GM03348 (cell line): ENCODE results near the gene HLCS.
"Not testable (repeated sequence)": the region's sequence is repeated elsewhere in the genome, so short reads cannot be mapped to it uniquely, and the experiment has no call there.

Experiments
- DNase-seq: peaks from one replicate; pipeline ENCODE4 v3.0.0; 2012; ENCODE audit warnings: low spot score

Gene HLCS

DNA sequence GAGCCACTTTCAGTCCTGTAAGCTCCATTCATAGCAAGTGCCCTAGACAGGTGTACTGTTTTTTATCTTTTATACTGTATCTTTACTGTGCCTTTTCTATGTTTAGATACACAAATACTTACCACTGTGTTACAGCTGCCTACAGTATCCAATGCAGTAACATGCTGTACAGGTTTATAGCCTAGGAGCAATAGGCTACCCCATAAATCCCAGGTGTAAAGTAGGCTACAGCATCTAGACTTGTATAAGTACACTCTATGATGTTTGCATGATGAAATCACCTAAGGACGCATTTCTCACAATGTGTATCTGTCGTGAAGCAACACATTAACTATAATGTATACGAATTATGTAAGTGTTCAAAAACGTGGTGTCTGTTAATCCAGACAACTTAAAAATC is 10.7 kb downstream of the HLCS start:
- no peak for DNase-seq

DNA sequence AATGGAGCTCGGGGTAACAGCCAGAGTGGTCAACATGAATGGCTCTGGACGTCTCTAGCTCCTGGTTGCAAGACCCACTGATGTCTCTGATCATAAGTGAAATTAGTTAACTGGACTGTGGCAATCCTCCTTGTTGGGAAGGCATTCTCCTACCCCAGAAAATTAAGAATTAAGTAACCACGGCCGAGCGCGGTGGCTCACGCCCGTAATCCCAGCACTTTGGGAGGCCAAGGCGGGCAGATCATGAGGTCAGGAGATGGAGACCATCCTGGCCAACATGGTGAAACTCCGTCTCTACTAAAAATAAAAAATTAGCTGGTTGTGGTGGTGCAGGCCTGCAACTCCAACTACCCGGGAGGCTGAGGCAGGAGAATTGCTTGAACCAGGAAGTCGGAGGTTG is 14.1 kb downstream of the HLCS start:
- DNase-seq: not testable (repeated sequence)

DNA sequence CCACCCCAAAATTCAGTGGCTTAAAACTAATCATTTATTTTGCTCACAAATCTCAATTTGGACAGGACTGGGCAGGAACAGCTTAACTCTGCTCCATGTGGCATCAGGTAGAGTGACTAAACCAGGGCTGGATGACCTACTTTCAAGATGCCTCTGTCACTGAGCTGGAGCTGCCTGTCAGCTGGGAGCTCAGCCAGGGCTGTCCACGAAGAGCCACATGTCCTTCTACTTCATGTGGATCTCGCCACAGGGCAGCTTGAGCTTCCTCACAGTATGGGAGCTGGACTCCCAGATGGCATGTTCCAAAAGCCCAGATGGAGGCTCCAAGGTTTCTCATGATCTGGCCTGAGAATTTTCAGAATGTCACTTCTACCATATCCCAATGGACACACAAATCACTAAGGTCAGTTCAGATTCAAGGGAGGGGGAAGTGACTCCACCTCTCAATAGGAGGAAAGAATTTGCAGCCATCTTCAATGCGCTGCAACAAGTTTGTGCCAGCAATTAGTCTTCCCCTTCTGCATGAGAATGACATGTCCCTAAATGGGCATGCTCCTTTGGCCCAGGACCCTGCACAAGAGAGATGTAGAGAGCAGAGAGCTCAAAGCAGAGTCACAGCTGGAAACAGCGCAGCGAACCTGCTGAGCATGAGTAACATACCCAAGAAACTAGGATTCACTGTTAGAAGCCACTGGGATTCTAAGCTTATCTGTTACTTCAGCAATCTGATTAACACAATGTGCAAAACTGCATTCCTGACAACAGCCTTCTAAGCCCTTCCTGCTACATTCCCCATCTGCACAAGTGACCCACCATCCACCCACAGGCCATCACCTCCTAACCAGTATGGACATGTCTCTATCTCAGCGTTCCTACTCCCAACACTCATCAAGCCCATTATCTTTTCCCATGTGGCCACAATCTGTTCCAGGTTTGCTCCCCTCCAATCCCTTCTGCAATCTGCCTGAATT is 17.0 kb downstream of the HLCS start:
- no peak for DNase-seq

DNA sequence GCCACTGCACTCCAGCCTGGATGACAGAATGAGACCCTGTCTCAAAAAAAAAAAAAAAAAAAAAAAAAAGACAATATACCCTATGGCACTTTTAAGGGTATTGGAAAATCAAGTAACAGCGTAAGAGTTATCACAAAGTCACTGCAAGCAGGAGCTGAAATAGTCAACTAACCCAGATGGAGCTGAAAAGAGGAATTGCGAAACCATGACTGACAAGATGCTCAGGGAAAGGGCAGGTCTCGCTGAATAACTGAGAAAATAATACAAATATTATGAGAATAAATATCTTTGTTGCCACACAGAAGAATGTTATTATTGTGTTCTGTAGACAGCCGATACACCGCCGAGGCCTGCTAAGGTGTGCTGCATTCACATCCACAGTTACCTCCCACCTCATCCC is 17.8 kb downstream of the HLCS start:
- peak; percentile 22 for DNase-seq

DNA sequence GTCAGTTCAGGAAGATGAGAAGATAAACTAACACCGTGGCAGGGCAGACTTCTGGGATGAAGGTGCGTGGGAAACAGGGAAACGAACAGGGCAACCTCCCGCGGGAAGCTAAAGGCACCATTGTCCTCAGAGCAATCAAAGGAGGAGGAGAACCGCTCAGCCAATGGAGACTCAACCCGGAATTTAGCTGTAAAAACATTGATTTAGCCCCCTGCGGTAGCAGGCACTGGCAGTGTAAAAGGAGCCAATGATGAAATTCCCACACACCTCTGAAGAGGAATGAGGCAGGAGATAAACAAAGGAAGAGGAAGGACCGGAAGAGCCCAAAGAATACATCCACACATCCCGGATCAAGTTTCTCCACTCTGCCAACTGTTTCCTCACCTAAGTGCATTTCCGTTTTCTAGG is 19.5 kb downstream of the HLCS start:
- DNase-seq: no peak

DNA sequence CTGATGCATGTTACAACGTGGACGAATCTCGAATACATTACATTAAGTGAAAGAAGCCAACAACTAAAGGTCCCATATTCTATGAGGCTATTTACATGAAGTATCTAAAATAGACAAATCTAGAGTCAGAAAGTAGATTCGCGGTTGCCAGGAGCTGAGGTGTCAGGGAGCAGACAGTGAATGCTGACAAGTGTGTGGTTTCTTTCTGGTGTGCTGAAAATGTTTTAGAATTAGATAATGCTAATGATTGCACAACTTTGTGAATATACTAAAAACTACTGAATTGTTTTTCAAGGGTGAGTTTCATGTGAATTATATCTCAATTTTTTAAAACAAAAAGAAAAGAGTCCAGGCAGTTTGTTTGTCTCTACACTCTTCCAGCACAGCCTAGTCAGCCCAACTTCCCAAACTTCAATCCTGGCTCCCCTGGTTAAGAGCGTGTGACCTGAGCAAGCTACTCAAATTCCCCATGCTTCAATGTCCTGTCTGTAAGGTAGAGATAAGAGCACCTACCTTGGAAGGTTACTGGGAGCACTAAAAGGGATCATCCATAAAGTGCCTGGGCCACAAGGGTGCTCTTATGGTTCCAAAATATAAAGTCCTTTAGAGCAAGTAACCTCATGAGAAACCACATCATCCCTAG is 20.9 kb downstream of the HLCS start:
- peak; percentile 21 for DNase-seq

DNA sequence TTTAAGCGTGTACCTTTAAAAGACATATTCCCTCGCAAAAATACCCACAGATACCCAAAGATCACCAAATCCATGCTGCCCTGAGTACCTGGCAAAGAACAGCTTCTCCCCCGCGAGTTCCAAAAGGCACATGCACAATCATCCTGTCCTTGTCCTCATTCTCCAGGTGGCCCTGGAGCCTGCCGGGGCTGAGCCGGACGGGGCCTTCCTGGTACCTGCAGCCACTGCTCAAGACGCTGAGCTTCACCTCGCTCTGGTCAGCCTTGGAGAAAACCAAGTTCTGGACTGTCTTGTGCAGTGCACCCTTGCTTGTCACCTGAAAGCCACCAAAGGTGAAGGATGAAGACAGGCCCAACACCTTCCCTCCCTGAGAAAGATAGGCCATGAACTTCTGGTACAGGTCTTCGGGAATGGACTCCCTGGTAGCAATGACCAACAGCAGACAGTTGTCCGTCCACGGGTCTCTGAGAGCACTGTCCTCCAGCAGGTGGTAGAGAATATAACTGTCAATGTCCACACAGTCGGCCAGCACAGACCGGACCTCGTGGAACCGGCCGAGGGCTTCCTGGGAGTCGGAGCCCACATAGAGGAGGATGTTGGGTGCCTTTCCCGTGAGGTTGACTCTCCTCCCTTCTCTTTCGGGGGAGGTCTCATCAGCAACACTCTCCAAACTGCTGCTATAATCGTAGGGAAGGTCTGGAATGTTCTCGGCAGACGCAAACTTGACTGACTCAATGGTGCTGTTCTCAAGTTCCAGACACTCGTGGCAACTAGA is 29.9 kb downstream of the HLCS start:
- no peak for DNase-seq

DNA sequence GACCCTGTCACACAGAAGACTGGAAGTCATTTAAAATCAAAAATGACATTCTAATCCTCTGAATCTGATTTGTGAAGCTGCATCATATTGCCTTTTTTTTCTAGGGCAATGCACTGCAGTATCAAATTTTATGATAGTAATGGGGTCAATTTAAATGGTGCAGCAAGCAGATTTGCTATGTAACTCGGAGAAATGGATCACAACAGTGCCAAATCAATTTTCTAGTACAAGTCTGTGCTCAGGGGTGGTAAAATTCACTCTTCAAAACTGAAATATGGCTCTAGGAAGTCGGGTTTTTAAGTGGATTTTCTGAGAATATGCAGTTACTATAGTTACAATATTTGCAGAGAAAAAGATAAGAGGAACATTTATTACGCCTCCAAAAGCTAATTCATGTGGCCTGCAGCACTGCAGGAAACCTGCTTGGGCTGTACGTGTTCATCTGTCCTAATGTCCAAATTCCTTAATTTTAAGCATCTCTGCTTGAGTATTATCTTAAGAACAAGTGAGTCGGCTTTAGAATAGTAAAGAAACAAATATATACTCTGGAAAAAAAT is 31.5 kb downstream of the HLCS start:
- no peak for DNase-seq

DNA sequence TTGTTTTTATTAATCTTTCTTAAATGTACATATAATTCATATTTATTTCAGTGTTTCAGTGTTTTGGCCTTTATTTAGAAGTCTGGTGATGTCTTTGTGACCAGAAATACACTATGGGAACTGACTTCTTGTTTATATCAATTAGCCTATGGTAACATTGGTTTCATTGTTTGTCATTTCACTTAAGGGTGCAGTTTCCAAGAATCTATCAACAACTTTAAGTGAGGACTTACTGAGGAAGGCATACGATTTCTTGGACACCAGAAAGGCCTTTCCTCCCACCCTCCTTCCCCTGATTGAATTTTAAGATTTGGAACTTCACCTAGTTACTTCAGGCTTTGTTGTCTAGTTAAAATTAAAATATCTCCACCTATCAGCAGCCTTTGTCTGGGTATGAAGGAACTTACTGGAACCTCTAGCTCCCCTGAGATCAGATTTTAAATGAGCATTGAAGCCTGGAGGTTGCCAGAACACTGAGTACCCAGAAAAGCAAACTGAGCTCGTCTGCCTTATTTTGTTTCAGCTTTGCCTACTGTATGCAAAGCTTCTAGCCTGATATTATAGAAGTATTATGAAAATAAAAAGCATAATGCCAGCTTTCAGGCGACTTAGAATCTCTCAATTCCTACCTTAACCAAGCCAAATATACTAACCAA is 34.2 kb downstream of the HLCS start:
- DNase-seq: no peak

DNA sequence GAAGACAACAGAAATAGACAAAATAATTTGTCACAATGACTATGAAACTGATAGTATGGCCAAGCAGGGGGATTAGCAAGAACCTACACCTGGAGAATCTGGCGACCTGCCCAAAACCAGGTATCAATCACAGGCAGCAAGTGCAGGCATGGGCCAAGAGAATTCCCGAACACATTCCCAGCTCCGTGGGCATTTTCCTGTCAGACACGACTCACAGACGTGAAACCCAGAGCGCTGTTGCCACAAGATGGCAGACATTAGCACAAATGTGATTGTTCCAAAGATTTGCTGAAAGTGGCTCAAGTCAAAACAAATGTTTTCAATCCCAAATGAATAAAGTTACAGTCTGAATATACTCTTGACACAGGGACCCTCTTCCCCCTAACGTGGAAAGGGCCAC is 36.8 kb downstream of the HLCS start:
- peak; percentile 33 for DNase-seq

DNA sequence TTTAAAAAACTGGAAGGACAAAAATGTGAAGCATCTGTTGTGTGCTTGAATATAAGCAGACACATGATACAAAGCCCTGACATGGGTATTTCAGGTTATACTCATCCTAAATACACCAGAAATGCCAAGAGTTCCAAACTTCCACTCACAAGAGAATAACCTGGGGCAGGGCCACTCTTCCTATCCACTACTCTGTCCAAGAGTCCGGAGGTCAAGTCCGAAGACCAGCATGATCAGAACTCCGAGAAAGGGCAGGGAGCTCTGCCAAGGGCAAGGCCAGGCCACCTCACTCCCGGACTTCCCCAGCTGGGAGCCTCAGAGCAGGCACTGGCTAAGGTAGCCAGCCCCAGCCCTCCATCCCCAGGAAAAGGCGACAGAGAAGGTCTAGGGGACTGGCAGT is 37.5 kb downstream of the HLCS start:
- DNase-seq: no peak

DNA sequence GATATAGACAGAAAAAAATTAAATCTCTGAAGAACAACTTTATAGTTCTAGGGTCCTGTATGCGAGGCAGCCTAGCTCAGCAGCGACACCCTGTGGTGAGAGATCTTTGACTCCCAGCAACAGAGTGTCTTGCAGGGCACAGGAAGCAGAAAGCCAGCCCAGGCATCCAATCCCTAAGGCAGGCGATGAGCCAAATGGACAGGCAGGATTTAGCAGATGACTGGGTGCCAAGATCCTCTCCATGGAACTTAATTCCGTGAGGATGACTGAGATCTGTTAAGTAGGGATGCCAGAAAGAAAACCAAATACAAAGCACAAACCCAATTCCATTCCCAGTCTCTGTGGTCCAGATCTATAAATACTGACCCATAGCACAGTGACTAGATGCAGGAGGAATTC is 38.8 kb downstream of the HLCS start:
- DNase-seq: peak; percentile 92

DNA sequence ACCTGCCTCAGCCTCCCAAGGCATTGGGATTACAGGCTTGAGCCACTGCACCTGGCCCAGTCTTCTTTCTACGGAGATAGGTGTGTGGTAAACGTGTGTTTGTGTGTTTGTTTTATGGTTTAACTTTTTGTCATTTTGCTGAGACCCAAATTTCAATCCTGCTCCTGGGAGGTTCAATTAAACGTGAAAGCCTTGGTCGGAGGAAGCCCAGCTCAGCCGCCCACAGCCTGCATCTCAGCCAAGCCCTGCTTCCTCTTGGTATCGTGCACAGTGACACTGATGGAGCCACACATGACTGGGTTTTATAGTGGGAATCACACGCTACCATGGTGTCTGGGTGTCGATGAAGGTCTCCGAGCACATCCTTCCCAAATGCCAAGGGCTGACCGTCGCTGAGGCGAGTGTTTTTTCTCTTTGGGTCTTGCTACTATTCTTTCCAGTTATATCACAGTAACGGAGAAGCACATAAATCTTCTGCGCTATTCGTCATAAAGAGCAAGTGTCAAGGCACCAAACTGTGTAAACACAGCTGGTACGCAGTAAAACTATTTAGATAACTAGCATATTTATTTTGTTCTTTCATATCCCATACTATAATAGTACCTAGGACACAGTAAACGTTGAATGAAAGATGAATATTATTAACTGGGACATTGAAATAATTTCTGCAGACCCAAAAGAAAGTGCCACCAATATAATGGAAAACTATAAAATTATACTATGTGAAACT is 39.3 kb downstream of the HLCS start:
- no peak for DNase-seq

DNA sequence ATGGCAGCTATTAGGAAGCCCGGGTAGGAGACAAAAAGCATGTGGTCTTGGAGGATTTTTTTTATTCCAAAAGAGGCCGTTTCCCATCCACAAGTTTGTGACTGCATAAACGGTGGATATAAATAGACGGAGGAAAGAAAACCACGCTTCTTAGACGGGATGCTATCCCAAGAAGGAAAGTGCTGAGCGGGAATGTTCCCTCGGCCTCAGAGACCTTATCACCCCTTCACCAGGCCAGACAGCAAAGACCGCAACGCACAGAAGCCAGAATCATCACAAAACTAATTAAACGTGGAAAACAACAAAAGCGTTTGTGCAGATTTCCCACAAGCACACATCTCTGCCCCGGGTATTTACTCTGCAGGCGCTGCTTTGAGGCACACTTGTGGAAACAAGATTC is 43.2 kb downstream of the HLCS start:
- DNase-seq: no peak

DNA sequence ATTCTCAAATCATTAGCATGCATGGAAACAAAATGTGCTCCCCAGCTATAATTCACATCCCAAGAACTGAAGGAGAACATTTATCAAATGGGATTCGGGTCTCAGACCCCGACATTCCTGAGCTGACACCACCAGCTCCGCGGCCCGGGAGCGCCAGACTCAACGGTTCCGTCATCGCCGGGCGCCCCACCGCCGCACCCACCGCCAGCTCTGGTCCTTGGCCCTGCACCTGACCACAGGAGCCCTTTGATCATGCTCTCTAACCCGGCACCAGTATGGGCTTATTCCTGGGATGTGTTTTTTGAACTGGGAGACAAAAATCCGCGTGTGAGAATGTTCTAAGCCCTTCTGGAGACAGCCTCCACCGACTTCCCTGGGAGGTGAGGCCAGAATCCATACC is 43.6 kb downstream of the HLCS start:
- DNase-seq: no peak

DNA sequence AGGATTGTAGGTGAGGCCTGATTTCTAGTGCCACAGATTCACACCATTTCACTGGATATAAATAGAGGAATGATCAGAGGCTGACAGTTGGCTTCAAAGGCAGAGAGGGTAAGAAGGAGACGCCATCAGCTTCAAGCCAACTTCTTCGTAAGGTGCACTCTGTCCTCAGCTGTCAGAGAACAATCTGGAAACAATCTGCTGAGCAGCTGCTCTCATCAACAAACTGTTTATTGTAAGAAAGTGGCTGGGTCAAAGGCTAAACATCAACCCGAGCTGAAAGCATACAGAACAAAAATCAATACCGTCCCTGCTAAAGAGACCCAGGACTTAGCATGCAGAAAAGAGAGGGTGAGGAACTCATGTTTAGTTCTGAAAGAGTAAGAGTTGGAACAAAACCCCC is 48.2 kb downstream of the HLCS start:
- DNase-seq: no peak

DNA sequence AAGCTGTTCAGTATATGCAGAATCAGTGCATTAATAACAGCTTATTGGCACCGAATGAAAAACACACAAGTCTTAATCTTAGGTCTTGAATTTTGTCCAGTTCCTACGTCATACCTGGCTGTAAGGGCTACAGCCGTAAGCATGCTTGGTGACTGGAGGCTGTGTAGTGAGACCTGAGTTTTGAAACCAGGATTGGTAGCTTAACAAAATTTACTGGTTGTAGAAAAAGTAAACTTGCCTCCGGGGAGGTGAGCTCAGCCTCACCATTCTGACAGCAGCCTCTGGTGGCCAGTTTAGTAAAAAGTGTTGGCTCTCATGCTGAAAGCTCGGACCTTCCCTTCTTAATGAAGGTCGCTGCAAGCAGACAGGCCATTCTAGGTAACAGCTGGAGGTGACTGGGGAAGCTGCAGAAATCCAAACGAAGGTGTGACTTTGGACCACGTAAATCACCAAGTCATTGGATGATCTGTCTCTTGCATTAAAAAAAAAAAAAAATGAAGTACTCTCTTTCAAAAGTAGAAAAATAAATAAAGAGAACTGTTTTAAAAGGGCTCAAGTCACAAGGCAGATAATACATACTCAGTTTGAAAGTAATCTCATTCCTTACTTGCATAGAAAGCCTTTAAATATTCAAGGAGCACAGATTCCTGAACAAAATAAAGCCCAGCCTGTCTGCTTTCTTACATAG is 48.9 kb downstream of the HLCS start:
- DNase-seq: peak; percentile 42

DNA sequence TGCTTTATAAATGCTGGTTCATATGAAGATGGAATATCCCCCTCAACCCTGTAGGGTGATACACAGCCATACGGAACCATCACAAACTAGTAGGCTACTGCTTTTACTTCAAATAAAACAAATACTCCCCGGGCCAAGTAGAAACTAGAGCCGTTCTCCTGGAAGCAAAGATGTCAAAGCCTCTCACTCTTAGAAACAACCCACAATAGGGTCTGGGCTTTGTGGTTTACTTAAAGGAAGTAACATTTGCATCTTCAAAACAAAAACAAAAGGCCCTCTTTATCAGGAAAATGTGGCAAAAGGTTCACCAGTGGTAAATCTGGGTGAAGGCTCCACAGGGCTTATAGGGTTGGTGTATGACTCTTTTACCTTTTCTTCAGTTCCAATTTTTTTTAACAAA is 49.8 kb downstream of the HLCS start:
- no peak for DNase-seq

DNA sequence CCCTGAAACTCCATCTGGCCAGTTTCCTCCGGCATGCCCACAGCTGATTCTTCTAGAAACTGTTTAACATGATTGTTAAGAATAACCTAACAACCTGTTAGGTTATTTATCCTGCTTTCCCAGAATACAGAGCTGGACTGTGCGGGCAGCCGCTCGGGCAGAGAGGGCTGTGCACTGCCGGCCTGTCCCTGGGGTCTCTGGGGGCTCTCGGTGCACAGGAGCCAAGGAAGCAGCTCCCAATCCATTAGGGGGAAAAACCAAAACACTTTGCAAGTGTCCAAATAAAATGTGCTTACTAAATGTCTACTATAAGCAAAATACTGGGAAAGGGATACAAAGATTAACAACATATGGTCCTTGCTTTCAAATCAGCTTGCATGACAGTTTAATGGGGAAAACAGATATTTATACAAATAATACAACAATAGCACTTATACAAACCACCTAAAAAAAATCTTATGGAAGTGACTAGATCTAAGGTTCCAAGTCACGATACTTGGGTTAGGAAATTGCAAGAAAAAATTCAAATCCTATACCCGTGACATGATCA is 50.7 kb downstream of the HLCS start:
- DNase-seq: no peak

DNA sequence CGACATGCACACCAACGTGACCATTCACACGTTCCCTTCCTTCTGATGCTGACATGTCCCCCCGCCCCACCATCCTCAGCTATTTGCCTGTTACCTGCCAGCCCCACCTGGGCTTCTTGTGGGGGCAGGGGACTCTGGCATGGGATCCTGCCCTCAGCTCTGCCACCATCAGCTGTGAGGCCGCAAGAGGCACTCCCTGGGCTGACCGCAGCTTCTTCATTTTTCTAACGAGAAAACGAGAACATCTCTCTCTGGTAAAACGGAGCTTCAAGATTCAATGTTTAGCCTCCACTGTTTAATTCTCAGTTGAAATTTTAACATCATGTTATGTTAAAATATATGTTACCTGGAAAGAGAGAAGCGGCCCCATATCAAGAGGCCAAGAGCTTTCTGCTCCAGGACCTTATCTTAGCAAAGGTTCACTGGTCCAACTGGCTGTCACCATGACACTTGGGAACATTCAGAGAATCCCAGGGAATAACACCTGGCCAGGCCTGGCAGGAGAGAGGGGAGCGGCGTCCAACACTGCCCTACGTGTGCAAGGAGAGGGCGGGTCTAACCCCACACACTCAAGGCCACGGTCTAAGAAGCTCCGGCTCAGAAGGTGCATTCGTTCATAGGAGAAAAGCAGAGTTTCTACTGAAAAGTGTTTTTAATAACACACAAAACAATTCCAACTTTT is 51.3 kb downstream of the HLCS start:
- no peak for DNase-seq
